AG08396 (cell line): ENCODE results near the gene KMT2E.
"Not testable (repeated sequence)": the region's sequence is repeated elsewhere in the genome, so short reads cannot be mapped to it uniquely, and the experiment has no call there.

ENCODE experiments used
- DNase-seq: peaks from one replicate; pipeline ENCODE4 v3.0.0; 2012; ENCODE audit warnings: low spot score, mixed read lengths

Gene KMT2E

DNA sequence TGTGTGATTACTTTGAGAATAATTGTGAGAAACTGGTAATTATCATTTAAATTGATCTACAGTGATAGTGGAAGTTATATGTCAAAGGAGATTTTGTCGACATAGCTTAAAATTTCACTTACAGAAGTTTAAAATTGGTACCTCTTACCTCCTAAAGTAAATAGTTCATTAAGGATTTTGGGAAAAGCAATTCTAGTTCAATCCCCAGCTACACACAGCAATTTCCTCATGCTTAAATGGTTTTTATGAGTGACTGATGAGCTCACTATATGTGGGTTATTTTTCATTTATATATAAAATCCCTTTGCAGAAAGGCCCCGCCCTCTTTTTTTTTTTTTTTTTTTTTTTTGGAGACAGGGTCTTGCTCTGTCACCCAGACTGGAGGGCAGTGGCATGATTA lies 12.7 kb downstream of the KMT2E start:
- no peak for DNase-seq

DNA sequence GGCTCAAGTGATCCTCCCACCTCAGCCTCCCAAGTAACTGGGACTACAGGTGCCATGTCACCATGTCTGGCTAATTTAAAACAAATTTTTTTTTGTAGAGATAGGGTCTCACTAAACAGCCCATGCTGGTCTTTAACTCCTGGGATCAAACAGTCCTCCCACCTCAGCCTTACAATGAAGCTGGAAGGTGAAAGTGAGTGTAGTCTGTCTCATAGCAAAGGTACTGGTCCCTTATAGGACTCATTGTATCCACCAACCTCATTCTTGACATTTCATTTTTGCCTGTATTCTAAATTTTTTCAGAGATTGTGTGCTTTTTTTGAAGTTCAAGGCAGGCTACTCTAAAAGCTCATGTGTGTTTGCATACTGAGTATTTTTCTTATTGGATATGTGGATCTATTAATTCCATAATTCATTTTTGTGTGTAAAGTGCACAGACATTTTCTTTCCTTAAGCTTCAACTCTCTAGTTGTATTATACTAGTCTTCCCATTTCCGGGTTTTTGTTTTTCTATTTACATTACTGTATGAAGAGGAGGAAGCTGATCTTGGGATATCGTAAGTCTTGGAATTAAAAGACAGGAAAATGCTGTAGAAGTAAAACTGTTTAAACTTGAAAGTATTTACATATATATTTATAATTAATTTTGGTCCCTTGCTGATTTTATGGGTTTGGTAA lies 13.3 kb downstream of the KMT2E start:
- no peak for DNase-seq

DNA sequence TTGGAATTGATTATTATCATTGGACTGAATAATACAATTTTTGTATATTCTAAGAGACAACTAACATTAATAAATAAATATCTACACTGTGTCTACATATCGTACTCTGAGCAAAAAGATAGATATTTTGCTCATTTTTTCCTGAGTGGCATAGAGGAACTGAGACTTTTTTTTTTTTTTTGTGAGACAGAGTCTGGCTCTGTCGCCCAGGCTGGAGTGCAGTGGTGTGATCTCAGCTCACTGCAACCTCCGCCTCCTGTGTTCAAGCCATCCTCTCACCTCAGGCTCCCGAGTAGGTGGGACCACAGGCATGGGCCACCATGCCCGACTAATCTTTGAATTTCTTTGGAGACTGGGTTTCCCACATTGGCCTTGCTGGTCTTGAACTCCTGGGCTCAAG lies 14.0 kb downstream of the KMT2E start:
- DNase-seq, result no peak

DNA sequence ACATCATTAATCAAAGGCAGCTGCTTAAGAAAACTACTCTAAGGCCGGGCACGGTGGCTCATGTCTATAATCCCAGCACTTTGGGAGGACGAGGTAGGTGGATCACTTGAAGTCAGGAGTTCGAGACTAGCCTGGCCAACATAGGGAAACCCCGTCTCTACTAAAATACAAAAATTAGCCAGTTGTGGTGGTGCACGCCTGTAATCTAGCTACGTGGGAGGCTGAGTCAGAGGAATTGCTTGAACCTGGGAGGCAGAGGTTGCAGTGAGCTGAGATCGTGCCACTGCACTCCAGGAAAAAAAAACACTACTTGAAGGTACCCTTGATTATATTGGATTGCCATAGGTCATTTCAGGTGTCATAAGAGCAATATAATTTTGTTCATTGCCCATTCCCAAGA lies 14.9 kb downstream of the KMT2E start:
- DNase-seq, result not testable (repeated sequence)

DNA sequence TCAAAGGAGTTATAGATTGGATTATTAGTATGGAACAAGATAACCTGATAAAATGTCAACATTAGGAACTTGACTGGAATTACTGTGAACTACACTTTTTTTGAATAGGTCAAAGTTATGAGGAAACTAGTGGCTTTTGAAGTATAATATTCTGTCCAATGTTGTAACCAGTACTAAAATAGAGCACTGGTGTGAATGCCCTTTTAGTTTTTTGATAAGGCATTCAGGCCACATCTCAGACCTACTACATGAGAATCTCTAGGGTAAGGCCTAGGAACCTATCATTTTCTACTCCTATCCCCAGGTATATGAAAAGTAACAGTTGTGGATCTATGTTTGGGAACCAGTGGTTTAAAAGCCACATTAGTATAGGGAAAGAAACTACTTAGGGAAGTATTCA lies 16.4 kb downstream of the KMT2E start:
- no peak for DNase-seq

DNA sequence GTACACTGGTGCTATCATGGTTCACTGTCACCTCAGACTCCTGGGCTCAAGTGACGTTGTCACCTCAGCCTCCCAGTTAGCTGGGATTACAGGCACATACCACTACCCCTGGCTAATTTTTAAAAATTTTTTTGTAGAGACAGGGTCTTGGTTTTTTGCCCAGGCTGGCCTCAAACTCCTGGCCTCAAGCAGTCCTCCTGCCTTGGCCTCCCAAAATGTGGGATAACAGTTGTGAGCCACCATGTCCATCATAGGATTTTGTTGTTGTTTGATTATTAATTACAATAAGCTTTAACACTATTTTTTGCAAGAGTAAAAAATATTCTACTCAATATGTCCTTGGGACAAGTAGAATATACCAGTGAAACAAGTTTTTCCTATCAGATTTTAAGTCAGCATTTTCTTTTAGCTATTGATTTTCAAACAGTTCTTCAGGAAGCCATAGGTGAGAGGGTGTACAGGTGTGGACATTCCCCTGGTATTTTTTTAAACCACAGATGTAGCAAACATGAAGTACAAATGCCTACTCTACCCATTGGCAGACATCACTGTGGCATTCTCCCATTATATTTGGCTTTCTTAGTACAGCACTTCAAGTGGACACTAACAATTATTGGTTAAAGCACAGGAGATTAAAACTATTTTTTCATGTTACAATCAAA lies 18.7 kb downstream of the KMT2E start:
- no peak for DNase-seq

DNA sequence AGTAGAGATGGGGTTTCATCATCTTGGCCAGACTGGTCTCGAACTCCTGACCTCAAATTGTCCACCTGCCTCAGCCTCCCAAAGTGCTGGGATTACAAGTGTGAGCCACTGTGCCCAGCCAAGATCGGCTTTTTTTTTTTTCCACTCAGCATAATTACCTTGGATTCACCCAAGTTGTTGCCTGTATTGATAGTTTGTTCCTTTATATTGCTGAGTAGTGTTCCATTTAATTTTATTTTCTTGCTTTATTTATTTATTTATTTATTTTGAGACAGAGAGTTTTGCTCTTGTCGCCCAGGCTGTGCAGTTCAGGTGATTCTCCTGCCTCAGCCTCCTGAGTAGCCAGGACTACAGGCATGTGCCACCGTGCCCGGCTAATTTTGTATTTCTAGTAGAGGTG lies 21.3 kb downstream of the KMT2E start:
- no peak for DNase-seq

DNA sequence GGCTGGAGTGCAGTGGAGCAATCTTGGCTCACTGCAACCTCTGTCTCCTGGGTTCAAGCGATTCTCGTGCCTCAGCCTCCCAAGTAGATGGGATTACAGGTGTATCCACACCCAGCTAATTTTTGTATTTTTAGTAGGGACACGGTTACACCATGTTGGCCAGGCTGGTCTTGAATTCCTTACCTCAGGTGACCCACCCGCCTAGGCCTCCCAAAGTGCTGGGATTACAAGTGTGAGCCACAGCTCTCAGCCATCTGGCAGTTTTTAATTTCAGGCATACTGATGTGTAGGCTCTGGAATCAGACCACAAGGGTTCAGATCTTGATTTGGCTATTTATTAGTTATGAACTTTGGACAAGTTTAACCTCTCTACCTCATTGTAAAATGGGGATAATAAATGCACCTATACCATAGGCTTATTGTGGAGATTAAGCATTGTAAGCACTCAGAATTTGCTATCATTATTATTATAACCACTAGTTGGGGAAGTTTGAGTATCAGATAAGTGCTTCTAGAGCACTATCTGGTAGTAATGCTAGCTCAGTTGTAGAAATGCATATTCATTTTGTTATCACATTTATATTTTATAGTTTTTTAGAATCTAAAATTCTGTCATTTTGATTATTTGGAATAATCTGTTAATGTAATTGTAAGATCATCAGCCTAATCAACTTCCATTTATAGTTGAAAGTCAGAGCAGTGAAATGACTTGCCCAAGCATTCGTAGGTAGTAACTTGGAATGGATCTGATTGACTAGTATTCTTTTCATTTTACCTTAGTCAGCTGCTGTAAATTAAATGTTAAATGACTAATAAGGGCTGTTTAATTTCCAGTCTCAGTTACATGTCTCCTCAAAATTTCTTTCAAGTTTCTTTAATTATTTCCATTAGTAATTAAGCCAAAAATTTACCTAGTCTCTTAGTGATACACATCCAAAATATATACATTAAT lies 22.5 kb downstream of the KMT2E start:
- no peak for DNase-seq

DNA sequence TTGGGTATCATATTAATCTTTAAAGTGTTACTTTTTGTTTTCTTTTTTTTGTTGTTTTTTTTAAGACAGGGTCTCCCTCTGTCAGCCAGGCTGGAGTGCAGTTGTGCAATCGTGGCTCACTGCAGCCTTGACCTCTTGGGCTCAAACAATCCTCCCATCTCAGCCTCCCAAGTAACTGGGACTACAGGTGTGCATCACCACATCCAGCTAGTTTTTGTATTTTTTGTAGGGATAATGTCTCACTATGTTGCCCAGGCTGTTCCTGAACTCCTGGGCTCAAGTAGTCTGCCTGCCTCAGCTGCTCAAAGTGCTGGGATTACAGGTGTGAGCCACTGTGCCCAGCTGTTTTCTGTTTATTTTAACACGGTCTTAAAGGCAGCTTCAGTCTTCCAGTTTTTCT lies 23.3 kb downstream of the KMT2E start:
- no peak for DNase-seq

DNA sequence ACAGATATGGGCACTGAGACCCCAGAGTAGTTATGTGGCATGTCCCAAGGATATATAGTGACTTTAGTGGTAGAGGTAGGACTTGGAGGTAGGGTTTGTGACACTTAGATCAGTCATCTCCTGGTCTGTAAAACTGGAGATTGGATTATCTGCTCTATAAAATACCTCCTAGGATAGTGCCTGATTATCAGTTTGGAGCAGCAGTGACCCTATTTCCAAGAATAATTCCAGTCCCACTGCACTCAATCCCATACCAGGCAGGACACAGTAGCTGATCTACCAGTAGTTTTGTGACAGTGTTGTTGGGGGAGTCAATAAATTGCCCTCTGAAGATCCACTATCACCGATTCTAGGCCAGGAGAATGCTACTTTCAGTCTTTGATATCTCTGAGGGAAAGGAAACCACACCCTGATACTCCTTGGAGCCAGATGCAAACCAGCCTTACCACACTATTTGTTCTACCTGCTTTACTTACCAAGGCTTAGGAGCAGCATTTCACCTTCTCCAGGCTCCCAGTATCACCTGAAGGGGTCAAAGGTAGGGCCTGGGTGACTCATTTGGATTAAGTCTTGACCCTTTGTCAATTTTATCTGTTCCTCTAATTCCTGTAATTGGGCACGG lies 30.6 kb downstream of the KMT2E start:
- no peak for DNase-seq

DNA sequence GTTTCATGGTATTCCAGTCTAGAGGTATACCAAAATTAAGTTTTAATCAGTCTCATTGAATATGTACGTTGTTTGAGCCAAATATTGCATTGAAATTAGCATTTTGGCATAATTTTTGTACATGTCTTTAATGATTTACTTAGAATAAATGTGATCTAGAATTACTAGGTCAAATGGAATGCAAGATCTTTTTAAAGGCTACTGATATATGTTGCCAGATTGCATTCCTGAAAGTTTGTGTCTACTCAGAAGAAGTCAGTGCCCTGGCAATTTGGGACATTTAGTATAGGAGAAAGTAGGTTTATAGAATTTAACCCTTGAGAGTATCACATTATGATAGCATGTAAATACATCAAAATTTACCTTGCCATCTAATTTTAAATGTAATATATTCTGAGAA lies 32.4 kb downstream of the KMT2E start:
- peak; percentile 28 for DNase-seq

DNA sequence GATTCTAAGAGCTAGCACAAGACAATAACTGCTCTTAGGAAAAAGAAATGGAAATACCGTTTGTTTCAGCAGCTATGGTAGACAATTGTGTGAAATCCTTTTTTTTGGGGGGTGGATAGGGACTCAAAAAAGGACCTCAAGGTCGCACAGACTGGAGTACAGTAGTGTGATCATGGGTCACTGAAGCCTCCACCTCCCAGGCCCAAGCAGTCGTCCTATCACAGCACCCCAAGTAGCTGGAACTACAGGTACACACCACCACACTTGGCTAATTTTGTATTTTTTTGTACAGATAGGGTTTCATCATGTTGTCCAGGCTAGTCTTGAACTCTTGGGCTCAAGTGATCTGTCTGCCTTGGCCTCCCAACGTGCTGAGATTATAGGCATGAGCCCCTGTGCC lies 33.9 kb downstream of the KMT2E start:
- no peak for DNase-seq

DNA sequence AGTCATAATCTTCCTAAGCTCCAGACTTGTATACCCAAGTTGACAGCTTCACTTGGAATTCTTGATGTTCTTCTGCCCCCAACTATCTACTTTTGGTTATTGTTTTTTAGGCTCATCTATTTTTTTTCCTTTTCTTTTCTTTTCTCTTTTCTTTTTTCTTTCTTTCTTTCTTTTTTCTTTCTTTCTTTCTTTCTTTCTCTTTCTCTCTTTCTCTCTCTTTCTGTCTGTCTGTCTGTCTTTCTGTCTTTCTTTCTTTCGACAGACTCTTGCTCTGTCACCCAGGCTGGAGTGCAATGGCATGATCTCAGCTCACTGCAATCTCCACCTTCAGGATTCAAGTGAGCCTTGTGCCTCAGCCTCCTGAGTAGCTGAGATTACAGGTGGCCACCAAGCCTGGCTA lies 36.5 kb downstream of the KMT2E start:
- DNase-seq, result no peak

DNA sequence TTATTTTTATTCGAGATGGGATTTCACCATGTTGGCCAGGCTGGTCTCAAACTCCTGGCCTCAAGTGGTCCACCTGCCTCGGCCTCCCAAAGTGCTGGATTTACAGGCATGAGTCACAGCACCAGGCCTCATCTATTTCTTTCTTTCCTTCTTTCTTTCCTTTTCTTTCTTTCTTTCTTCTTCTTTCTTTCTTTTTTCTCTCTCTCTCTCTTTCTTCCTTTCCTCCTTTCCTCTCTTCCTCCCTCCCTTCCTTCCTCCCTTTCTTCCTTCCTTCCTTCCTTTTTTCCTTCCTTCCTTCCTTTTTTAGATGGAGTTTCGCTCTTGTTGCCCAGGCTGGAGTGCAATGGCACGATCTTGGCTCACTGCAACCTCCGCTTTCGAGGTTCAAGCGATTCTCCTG lies 36.9 kb downstream of the KMT2E start:
- not testable (repeated sequence) for DNase-seq

DNA sequence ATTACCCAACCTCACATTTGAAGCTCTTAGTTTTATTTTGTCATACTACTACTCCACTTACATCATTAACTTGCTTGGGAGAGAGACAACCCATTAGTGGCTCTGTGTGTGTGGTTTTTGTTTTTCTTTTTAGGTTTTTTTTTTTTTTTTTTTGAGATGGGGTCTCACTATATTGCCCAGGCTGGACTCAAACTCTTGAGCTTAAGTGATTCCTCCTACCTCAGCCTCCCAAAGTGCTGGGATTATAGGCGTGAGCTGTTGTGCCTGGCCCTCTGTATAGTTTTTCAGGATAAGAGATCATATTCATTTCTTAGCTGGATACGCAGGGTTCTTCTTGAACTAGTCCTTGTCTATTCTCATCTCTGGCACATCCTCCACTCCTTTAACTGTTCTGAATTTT lies 41.1 kb downstream of the KMT2E start:
- no peak for DNase-seq

DNA sequence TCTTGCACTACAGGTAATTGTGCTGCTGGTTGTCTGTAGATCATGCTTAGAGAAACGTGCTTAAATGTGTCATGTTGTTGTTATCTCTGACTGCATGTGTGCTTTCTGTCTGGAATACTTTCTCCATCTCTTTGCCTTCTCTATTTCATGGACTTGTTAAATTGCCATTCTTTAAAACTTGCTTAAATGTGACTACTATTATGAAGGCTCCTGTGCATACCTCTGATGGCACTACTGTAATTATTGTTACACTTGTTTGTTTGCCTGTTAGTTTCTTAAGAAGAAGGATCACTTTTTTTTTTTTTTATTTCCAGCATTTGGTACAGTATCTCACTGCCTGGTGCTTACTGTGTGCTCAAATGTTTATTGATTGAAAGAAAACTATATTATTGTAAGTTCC lies 41.6 kb downstream of the KMT2E start:
- DNase-seq, result no peak

DNA sequence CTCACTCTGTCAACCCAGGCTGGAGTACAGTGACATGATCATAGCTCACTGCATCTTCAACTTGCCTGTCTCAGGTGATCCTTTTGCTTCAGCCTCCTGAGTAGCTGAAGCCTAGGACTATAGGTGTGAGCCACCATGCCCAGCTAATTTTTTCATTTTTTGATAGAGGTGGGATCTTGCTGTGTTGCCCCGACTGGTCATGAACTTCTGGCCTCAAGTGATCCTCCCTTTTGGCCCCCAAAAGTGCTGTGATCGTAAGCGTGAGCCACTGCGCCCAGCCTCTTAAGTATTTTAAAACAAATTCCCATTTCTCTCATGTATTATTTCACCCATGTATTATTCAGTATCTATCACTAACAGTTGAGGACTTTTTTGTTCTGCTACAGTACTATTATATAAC lies 43.5 kb downstream of the KMT2E start:
- no peak for DNase-seq

DNA sequence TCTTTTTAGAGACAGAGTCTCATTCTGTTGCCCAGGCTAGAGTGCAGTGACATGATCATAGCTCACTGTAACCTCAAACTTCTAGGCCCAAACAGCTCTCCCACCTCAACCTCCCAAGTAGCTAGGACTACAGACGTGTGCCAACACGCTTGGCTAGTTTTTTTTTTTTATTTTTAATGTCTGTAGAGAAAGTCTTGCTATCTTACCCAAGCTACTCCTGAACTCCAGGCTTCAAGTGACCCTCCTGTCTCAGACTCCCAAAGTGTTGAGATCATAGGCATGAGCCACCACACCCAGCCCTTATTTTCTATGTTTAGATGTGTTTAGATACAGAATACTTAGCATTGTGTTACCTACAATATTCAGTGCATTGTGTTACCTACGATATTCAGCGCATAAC lies 46.4 kb downstream of the KMT2E start:
- no peak for DNase-seq

DNA sequence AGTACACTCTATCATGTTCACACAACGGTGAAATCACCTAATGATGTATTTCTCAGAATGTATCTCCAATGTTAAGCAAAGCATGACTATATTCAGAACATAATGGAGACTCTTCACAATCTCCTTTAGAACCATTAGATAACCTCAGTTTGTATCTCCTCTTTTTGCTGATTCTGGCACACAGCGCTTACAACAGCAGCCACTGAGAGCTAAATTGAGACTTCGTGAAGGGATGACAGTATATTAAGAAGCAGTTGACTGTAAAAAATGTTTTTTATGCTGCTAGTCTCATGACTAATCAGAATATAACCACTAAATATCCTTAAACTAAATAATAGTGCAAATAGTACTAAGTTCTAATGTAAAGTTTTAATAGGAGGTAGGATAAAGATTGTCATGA lies 46.9 kb downstream of the KMT2E start:
- no peak for DNase-seq

DNA sequence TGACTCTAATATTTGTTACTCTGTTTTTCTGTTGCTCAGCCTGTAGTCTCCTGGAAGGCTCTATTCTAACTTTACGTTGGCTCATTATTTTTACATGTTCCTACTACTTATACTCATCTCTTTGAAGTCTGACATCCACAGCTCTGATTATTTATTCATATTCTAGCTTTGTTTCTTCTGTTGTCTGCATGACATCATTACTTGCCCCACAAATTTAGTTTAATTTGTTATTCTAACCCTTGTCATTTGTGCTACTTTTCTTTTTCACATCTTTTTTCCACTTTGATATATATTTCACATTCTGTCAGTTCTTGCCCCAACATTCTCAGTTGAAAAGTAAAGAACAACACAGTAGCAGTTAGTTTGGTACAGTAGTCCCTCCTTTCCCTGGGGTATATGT lies 51.1 kb downstream of the KMT2E start:
- DNase-seq, result no peak

DNA sequence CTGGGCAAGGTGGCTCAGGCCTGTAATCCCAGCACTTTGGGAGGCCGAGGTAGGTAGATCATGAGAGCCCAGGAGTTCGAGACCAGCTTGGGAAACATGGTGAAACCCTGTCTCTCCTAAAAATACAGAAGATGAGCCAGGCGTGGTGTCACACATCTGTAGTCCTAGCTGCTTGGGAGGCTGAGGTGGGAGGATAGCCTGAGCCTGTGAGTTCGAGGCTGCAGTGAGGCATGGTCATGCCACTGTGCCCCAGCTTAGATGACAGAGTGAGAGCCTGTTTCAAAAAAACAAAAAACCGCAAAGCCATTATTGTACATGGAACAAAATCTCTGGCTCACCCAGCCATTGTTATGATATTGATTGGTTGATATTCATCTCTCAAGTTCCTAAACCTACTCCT lies 53.7 kb downstream of the KMT2E start:
- no peak for DNase-seq

DNA sequence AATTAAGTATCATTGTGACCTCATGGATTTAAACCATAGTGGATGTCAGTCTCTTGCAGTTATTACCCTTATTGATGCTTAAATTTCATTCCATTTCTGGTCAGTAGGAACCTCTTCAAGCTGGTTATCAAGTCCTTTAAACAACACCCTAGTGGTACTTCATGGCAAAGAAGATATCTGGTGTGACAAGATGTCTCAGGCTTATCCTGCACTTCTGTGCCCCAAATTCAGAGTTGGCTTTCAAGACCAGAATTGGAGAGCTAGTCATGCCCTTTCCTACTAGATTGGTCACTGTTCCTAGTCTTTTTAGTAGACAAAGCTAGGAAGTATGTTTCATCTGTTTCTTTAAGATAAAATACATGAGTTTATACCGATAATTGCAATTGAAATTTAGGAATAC lies 54.9 kb downstream of the KMT2E start:
- DNase-seq, result no peak

DNA sequence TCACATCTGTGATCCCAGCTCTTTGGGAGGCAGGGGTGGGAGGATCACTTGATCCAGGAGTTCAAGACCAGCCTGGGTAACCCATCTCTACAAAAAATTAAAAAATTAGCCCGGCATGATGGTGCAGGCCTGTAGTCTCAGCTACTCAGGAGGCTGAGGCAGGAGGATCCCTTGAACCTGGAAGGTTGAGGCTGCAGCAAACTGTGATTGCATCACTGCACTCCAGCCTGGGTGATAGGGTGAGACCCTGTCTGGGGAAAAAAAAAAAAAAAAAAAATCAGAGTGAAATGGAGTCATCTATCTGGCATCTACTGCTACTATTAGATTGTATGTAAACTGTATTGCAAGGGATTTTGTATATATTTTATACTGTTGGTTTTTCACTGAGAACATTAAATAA lies 59.1 kb downstream of the KMT2E start:
- no peak for DNase-seq
